Mesenchymal stem cell (in vitro differentiated cells and primary cell): ENCODE results near the gene CDK5RAP2.

ENCODE experiments used
- DNase-seq: peaks from one replicate; pipeline ENCODE4 v3.0.0-alpha.2; 2013
- H2AFZ ChIP-seq: one replicate; pipeline ENCODE4 v1.6.1; 2013; ENCODE audit warnings: low read depth, mild to moderate bottlenecking, control low read depth, inconsistent platforms, low read length, moderate library complexity
- H2AK5ac ChIP-seq: 2 replicates; pipeline ENCODE4 v1.6.1; 2013; ENCODE audit warnings: low read length, moderate library complexity, mild to moderate bottlenecking, inconsistent platforms; ENCODE audit not compliant: severe bottlenecking
- H2BK120ac ChIP-seq: one replicate; pipeline ENCODE4 v1.6.1; 2013; ENCODE audit warnings: low read depth, mild to moderate bottlenecking, inconsistent platforms, low read length, moderate library complexity
- H2BK12ac ChIP-seq, 2 experiments: one replicate each; pipeline ENCODE4 v1.6.1; 2013; ENCODE audit warnings: inconsistent platforms in 2 of 2, low read length in 2 of 2, mild to moderate bottlenecking in 2 of 2, moderate library complexity in 2 of 2, control low read depth in 1 of 2
- H2BK15ac ChIP-seq: one replicate; pipeline ENCODE4 v1.6.1; 2013; ENCODE audit warnings: mild to moderate bottlenecking, low read depth, inconsistent platforms; ENCODE audit not compliant: poor library complexity, severe bottlenecking
- H2BK5ac ChIP-seq: 2 replicates; pipeline ENCODE4 v1.6.1; 2013; ENCODE audit warnings: low read depth, mild to moderate bottlenecking, low read length, control low read depth, inconsistent platforms; ENCODE audit not compliant: poor library complexity, severe bottlenecking
- H3K14ac ChIP-seq, 2 experiments: one replicate each; pipeline ENCODE4 v1.6.1; 2013; ENCODE audit warnings: inconsistent platforms in 2 of 2, low read length in 2 of 2, control low read depth in 1 of 2, mild to moderate bottlenecking in 1 of 2, moderate library complexity in 1 of 2
- H3K18ac ChIP-seq, 2 experiments: one replicate each; pipeline ENCODE4 v1.6.1; 2013; ENCODE audit warnings: inconsistent platforms in 2 of 2, low read length in 2 of 2, control low read depth in 1 of 2, low read depth in 1 of 2, mild to moderate bottlenecking in 1 of 2
- H3K23ac ChIP-seq, 2 experiments: one replicate each; pipeline ENCODE4 v1.6.1; 2013; ENCODE audit warnings: inconsistent platforms in 2 of 2, low read length in 2 of 2, mild to moderate bottlenecking in 2 of 2, moderate library complexity in 2 of 2, control low read depth in 1 of 2
- H3K27ac ChIP-seq: 2 replicates; pipeline ENCODE4 v1.5.1; 2013; ENCODE audit warnings: mild to moderate bottlenecking, moderate library complexity, low read length, control low read depth, inconsistent platforms; ENCODE audit not compliant: poor library complexity, severe bottlenecking
- H3K27me3 ChIP-seq, 2 experiments: 2 replicates each; pipeline versions ENCODE4 v1.6.1 to v1.7.0; 2013; ENCODE audit warnings: low read length in 2 of 2, mild to moderate bottlenecking in 2 of 2, moderate library complexity in 2 of 2, control low read depth in 1 of 2, inconsistent platforms in 1 of 2; ENCODE audit not compliant: control insufficient read depth in 1 of 2, insufficient read depth in 1 of 2
- H3K36me3 ChIP-seq, 2 experiments: 2 replicates each; pipeline versions ENCODE4 v1.6.1 to v1.7.0; 2013; ENCODE audit warnings: low read length in 2 of 2, control low read depth in 1 of 2, inconsistent platforms in 1 of 2, low read depth in 1 of 2, mild to moderate bottlenecking in 1 of 2; ENCODE audit not compliant: insufficient read depth in 2 of 2, control insufficient read depth in 1 of 2
- H3K4ac ChIP-seq, 2 experiments: one replicate each; pipeline ENCODE4 v1.6.1; 2013; ENCODE audit warnings: inconsistent platforms in 2 of 2, low read length in 2 of 2, mild to moderate bottlenecking in 2 of 2, moderate library complexity in 2 of 2, control low read depth in 1 of 2, low read depth in 1 of 2
- H3K4me1 ChIP-seq: 2 replicates; pipeline ENCODE4 v1.6.1; 2013; ENCODE audit warnings: low read depth, low read length, control low read depth; ENCODE audit not compliant: control insufficient read depth, insufficient read depth
- H3K4me2 ChIP-seq: 2 replicates; pipeline ENCODE4 v1.6.1; 2013; ENCODE audit warnings: low read length, mild to moderate bottlenecking, inconsistent platforms; ENCODE audit not compliant: poor library complexity, severe bottlenecking
- H3K4me3 ChIP-seq, 2 experiments: 2 replicates each; pipeline versions ENCODE4 v1.5.1 to v1.7.0; 2013; ENCODE audit warnings: low read length in 2 of 2, mild to moderate bottlenecking in 2 of 2, control low read depth in 1 of 2, low read depth in 1 of 2; ENCODE audit not compliant: insufficient read depth in 1 of 2
- H3K79me1 ChIP-seq: replicated peaks from 2 replicates; pipeline ENCODE4 v1.6.1; 2013; ENCODE audit warnings: mild to moderate bottlenecking, control low read depth, low read length, inconsistent platforms; ENCODE audit not compliant: poor library complexity, severe bottlenecking
- H3K9ac ChIP-seq: 2 replicates; pipeline ENCODE4 v1.7.0; 2013; ENCODE audit warnings: mild to moderate bottlenecking, low read length, moderate library complexity
- H3K9me3 ChIP-seq: 2 replicates; pipeline ENCODE4 v1.7.0; 2013; ENCODE audit warnings: mild to moderate bottlenecking, low read length; ENCODE audit not compliant: control insufficient read depth
- H4K8ac ChIP-seq: one replicate; pipeline ENCODE4 v1.6.1; 2013; ENCODE audit warnings: inconsistent platforms, mild to moderate bottlenecking, low read length, moderate library complexity
- H4K91ac ChIP-seq: one replicate; pipeline ENCODE4 v1.6.1; 2013; ENCODE audit warnings: mild to moderate bottlenecking, low read length, inconsistent platforms
- WGBS: methylation state at CpG from one replicate; pipeline ENCODE4 v1.1.7; 2013; ENCODE audit warnings: mixed read lengths; 5-methylcytosine and 5-hydroxymethylcytosine counted together

CDK5RAP2 gene

GRCh38 chr9:120395376-120395775 lies 184.6 kb downstream of the CDK5RAP2 start:
- Histone ChIP-seq H3K4me3 (no peak overlapping the region), H3K4ac (no peak overlapping the region)
- whole genome bisulfite sequencing: 100% methylated on average over 6 of the region's 7 CpGs

GRCh38 chr9:120394058-120394669 lies 185.8 kb downstream of the CDK5RAP2 start:
- Histone ChIP-seq H2BK120ac (peak overlapping the region; percentile 82), H3K23ac (no peak overlapping the region), H2BK12ac (peak overlapping the region; percentile 7 to 75), H3K4me2 (no peak overlapping the region), H2AK5ac (peak overlapping the region; percentile 94), H3K9ac (no peak overlapping the region), H4K8ac (peak overlapping the region; percentile 57), H3K27ac (peak overlapping the region; percentile 51), H3K9me3 (no peaks in the 10 kb centered on the region), H3K4me3 (no peak overlapping the region), H3K27me3 (no peaks in the 10 kb centered on the region), H3K4me1 (peaks cover 19% of the 10 kb centered on the region), H3K36me3 (peaks cover 38 to 62% of the 10 kb centered on the region in 2 experiments), H4K91ac (peak overlapping the region; percentile 34), H3K4ac (peak overlapping the region; percentile 45 to 73), H3K14ac (peak overlapping the region in 1 of 2 experiments; percentile 2), H2AFZ (no peak overlapping the region), H3K18ac (peak overlapping the region; percentile 74 to 93), H2BK5ac (peak overlapping the region; percentile 21), H2BK15ac (peak overlapping the region; percentile 88), H3K79me1 (peaks cover 4% of the 10 kb centered on the region)
- peak; percentile 85 for DNase-seq
- WGBS: 60% methylated on average over 12 of the region's 13 CpGs

More at GRCh38 chr9:120395376-120395775, 184.6 kb downstream of the CDK5RAP2 start:
- Histone ChIP-seq H2AK5ac (peak overlapping the region; percentile 82), H2BK5ac (no peak overlapping the region), H3K9ac (no peak overlapping the region), H2BK120ac (no peak overlapping the region), H3K27ac (no peak overlapping the region), H4K8ac (peak overlapping the region; percentile 72), H2BK15ac (peak overlapping the region; percentile 23), H3K36me3 (peaks cover 32 to 68% of the 10 kb centered on the region in 2 experiments), H3K79me1 (peaks cover 4% of the 10 kb centered on the region), H2BK12ac (peak overlapping the region in 1 of 2 experiments; percentile 40), H2AFZ (no peak overlapping the region), H3K4me1 (peaks cover 22% of the 10 kb centered on the region), H3K27me3 (no peaks in the 10 kb centered on the region), H3K18ac (peak overlapping the region in 1 of 2 experiments; percentile 49), H3K9me3 (no peaks in the 10 kb centered on the region), H4K91ac (no peak overlapping the region), H3K23ac (no peak overlapping the region), H3K14ac (no peak overlapping the region), H3K4me2 (no peak overlapping the region)
- no peak for DNase-seq

GRCh38 chr9:120393386-120394057 lies 186.4 kb downstream of the CDK5RAP2 start:
- Histone ChIP-seq H2BK15ac (no peak overlapping the region), H3K23ac (no peak overlapping the region), H2BK120ac (peak overlapping the region; percentile 82), H3K79me1 (peaks cover 4% of the 10 kb centered on the region), H3K4ac (peak overlapping the region in 1 of 2 experiments; percentile 45), H3K27ac (peak overlapping the region; percentile 51), H2AFZ (no peak overlapping the region), H3K4me2 (no peak overlapping the region), H3K36me3 (peaks cover 40 to 62% of the 10 kb centered on the region in 2 experiments), H3K27me3 (no peaks in the 10 kb centered on the region), H2BK5ac (peak overlapping the region; percentile 21), H3K4me1 (peaks cover 19% of the 10 kb centered on the region), H4K91ac (peak overlapping the region; percentile 34), H2BK12ac (peak overlapping the region; percentile 7 to 75), H3K9me3 (no peaks in the 10 kb centered on the region), H4K8ac (peak overlapping the region; percentile 57), H3K9ac (no peak overlapping the region), H3K18ac (peak overlapping the region; percentile 74 to 93), H3K14ac (peak overlapping the region in 1 of 2 experiments; percentile 2), H2AK5ac (peak overlapping the region; percentile 94), H3K4me3 (no peak overlapping the region)
- 68% methylated on average over 7 of the region's 7 CpGs for whole genome bisulfite sequencing
- DNase-seq: peak; percentile 40

GRCh38 chr9:120392711-120393110 lies 187.3 kb downstream of the CDK5RAP2 start:
- H3K4ac ChIP-seq: no peak overlapping the region
- H3K4me3 ChIP-seq: no peak overlapping the region
- no peak overlapping the region for H3K14ac ChIP-seq
- peaks cover 48 to 61% of the 10 kb centered on the region in 2 experiments for H3K36me3 ChIP-seq
- peak overlapping the region; percentile 23 to 25 for H3K18ac ChIP-seq
- no peak overlapping the region for H2AK5ac ChIP-seq
- 95% methylated on average over 8 of the region's 8 CpGs for WGBS
- H3K27me3 ChIP-seq: no peaks in the 10 kb centered on the region
- no peak overlapping the region for H3K9ac ChIP-seq
- H3K79me1 ChIP-seq: peaks cover 4% of the 10 kb centered on the region
- H4K8ac ChIP-seq: no peak overlapping the region
- H2AFZ ChIP-seq: no peak overlapping the region
- no peak overlapping the region for H2BK120ac ChIP-seq
- no peaks in the 10 kb centered on the region for H3K9me3 ChIP-seq
- no peak overlapping the region for H3K27ac ChIP-seq
- peaks cover 19% of the 10 kb centered on the region for H3K4me1 ChIP-seq
- H2BK15ac ChIP-seq: no peak overlapping the region
- DNase-seq: no peak
- H3K23ac ChIP-seq: no peak overlapping the region
- no peak overlapping the region for H3K4me2 ChIP-seq
- H2BK5ac ChIP-seq: no peak overlapping the region
- H4K91ac ChIP-seq: peak overlapping the region; percentile 29
- H2BK12ac ChIP-seq: peak overlapping the region in 1 of 2 experiments; percentile 75
